T-cell (primary cell): ENCODE results near the gene TCEA3. TPM values are rescaled to one million over a fixed set of nuclear protein-coding genes. Genes with fewer than 3 reads are reported as not detected.
A peak's percentile ranks its signal among the peaks of the same experiment; 100 is the strongest.

Experiments
- ATAC-seq, 4 experiments: fragments of 200-7000 bp in 3 of 4; fragments of 150-1000 bp in 1 of 4; cut with Tn5 transposase; replicated peaks in 1 of 4; 1 replicate in 3 of 4; 2 replicates in 1 of 4; pipeline ENCODE4 v1.10.0; 2021; ENCODE audit warnings: moderate library complexity in 3 of 4, mild to moderate bottlenecking in 2 of 4, moderate number of reproducible peaks in 1 of 4
- CTCF ChIA-PET, 2 donors: fragments of 300-600 bp; sonication (Branson Sonifier 250); formaldehyde crosslinking; loops; one replicate each; lab custom pipeline; 2022; ENCODE audit warnings: antibody characterized with exemption in 2 of 2; lab: Charles Lee
- POLR2A ChIA-PET, 2 donors: fragments of 300-600 bp; sonication (Branson Sonifier 250); formaldehyde crosslinking; loops; one replicate each; lab custom pipeline; 2022; ENCODE audit warnings: antibody characterized with exemption in 2 of 2; lab: Charles Lee
- DNase-seq, 35 experiments: peaks; one replicate each; pipeline versions ENCODE4 v3.0.0 to v3.0.0-alpha.2; 2013 to 2023
- H3K27ac ChIP-seq: one replicate; pipeline ENCODE4 v1.5.1; 2013; ENCODE audit warnings: low read length
- H3K27me3 ChIP-seq, 2 experiments: replicated peaks in 1 of 2; 1 replicate in 1 of 2; 2 replicates in 1 of 2; pipeline versions ENCODE4 v1.6.1 to v1.7.0; 2013; ENCODE audit warnings: low read length in 1 of 2, mixed read lengths in 1 of 2; ENCODE audit not compliant: control insufficient read depth in 2 of 2, insufficient read depth in 2 of 2; ENCODE audit errors: extremely low read depth in 1 of 2
- H3K36me3 ChIP-seq, 2 donors: 1 replicate in 1 of 2; 2 replicates in 1 of 2; pipeline versions ENCODE4 v1.6.1 to v1.7.0; 2013; ENCODE audit warnings: low read length in 1 of 2; ENCODE audit not compliant: control insufficient read depth in 2 of 2, insufficient read depth in 1 of 2; ENCODE audit errors: extremely low read depth in 1 of 2
- H3K4me1 ChIP-seq, 2 experiments: 1 replicate in 1 of 2; 2 replicates in 1 of 2; pipeline versions ENCODE4 v1.6.1 to v1.7.0; 2013; ENCODE audit warnings: low read length in 2 of 2, mixed read lengths in 1 of 2; ENCODE audit not compliant: insufficient read depth in 2 of 2, control insufficient read depth in 1 of 2; ENCODE audit errors: extremely low read depth in 1 of 2
- H3K4me3 ChIP-seq, 2 donors: 1 replicate in 1 of 2; 2 replicates in 1 of 2; pipeline versions ENCODE4 v1.5.1 to v1.7.0; 2013; ENCODE audit warnings: mild to moderate bottlenecking in 2 of 2, low read length in 1 of 2, moderate library complexity in 1 of 2; ENCODE audit not compliant: control insufficient read depth in 1 of 2; ENCODE audit errors: extremely low read depth in 1 of 2
- H3K9me3 ChIP-seq: 2 replicates; pipeline ENCODE4 v1.7.0; 2013
- H3K27ac Mint-ChIP-seq, 2 donors: one replicate each; pipeline ENCODE4 v1.8.0; 2020 to 2021; ENCODE audit warnings: mild to moderate bottlenecking in 2 of 2, mixed read lengths in 2 of 2
- H3K27me3 Mint-ChIP-seq, 2 donors: one replicate each; pipeline ENCODE4 v1.8.0; 2021 to 2022; ENCODE audit warnings: mixed read lengths in 2 of 2
- H3K36me3 Mint-ChIP-seq: one replicate; pipeline ENCODE4 v1.8.0; 2021; ENCODE audit warnings: mixed read lengths
- H3K4me1 Mint-ChIP-seq, 3 donors: one replicate each; pipeline ENCODE4 v1.8.0; 2020 to 2022; ENCODE audit warnings: mixed read lengths in 3 of 3, mild to moderate bottlenecking in 1 of 3
- H3K4me3 Mint-ChIP-seq, 3 donors: one replicate each; pipeline ENCODE4 v1.8.0; 2020 to 2022; ENCODE audit warnings: mild to moderate bottlenecking in 3 of 3, mixed read lengths in 3 of 3, moderate library complexity in 3 of 3
- H3K9me3 Mint-ChIP-seq, 3 donors: one replicate each; pipeline ENCODE4 v1.8.0; 2020 to 2022; ENCODE audit warnings: mixed read lengths in 3 of 3
- WGBS: methylation state at CpG from one replicate; pipeline ENCODE4 v1.1.5; 2013; ENCODE audit warnings: missing lambda C conversion rate; ENCODE audit not compliant: insufficient coverage; 5-methylcytosine and 5-hydroxymethylcytosine counted together
- total RNA-seq, 35 experiments: library from RNA in 6 of 35; stranded (reverse) in 6 of 35; fragments of 120-200 nt in 1 of 35; gene quantifications; one replicate each; pipeline versions ENCODE4 v1.2.1 to v1.2.4 and lab custom pipeline; 2013 to 2026

The TCEA3 gene
- total RNA-seq, 5 donors from 2014 or later (not counting 1 experiment from before 2014, with no cell fraction given): 16.1 to 39.9 (median 32.4) TPM

GRCh38 chr1:23344111-23344986, 80.2 kb downstream of the TCEA3 start, which contains the start of gene HNRNPR:
TSS of gene HNRNPR (minus strand) at chr1:23344284. CDS start at chr1:23341008, 3,276 bp downstream.
- ChIA-PET POLR2A (interaction anchor here (0.5 to 1.4 kb wide), 10 partner anchors 21 to 1477 kb away, joined by 3 to 10 read pairs (median 7); partner anchors contain the start of genes GALE (in 1 of the 2) and ZNF436 (in 1 of the 2)), CTCF (interaction anchor here (0.6 to 1.7 kb wide), 6 partner anchors 22 to 1304 kb away, joined by 3 to 17 read pairs (median 3); partner anchors contain the start of gene PNRC2 (in 1 of the 2))
- Mint-ChIP-seq H3K4me1 (peaks cover 42 to 47% (median 43%) of the 10 kb centered on the region in 3 donors), H3K4me3 (peak within 1 kb of the TSS; percentile 93 to 100 (median 97)), H3K27ac (peak within 1 kb of the TSS; percentile 89 to 93), H3K9me3 (no peaks in the 10 kb centered on the region), H3K36me3 (peaks cover 4% of the 10 kb centered on the region), H3K27me3 (no peaks in the 10 kb centered on the region)
- Histone ChIP-seq H3K4me3 (peak within 1 kb of the TSS; percentile 83 to 85), H3K27ac (peak within 1 kb of the TSS; percentile 65), H3K27me3 (no peaks in the 10 kb centered on the region), H3K9me3 (no peaks in the 10 kb centered on the region), H3K36me3 (no peaks in the 10 kb centered on the region), H3K4me1 (peaks cover 11 to 38% of the 10 kb centered on the region in 2 experiments)
- WGBS: under 1% methylated on average over 79 of the region's 87 CpGs
- ATAC-seq (peak; percentile 97 to 98 (median 98)), DNase-seq (peak; percentile 96 to 100 (median 99))

- Histone ChIP-seq H3K27me3 (no peaks in the 10 kb centered on the region), H3K4me3 (peak overlapping the region; percentile 83 to 85), H3K27ac (peak overlapping the region; percentile 65), H3K36me3 (peaks cover 0 to 2% of the 10 kb centered on the region in 2 donors), H3K4me1 (peaks cover 11 to 46% of the 10 kb centered on the region in 2 experiments), H3K9me3 (no peaks in the 10 kb centered on the region)
- peak in 3 of 4 experiments; percentile 13 to 21 (median 18) for ATAC-seq
- ChIA-PET CTCF (interaction anchor here (0.6 to 1.7 kb wide), 3 partner anchors 22 to 211 kb away, joined by 3 to 17 read pairs (median 14); no protein-coding TSS in a partner anchor), POLR2A (interaction anchor here in 1 of 2 donors (1.2 kb wide), 1 partner anchor 25 kb away, joined by 9 read pairs; the partner anchor contains the start of gene ZNF436)
- H3K9me3 Mint-ChIP-seq: no peaks in the 10 kb centered on the region
- H3K4me3 Mint-ChIP-seq: peak overlapping the region; percentile 87 to 97 (median 93)
- H3K36me3 Mint-ChIP-seq: peaks cover 8% of the 10 kb centered on the region
- H3K4me1 Mint-ChIP-seq: peaks cover 50 to 56% (median 52%) of the 10 kb centered on the region in 3 donors
- peak in 10 of 35 experiments; percentile 1 to 43 (median 16) for DNase-seq
- no peaks in the 10 kb centered on the region for H3K27me3 Mint-ChIP-seq
- H3K27ac Mint-ChIP-seq: peak overlapping the region; percentile 83 to 89
- WGBS: under 1% methylated on average over 32 of the region's 66 CpGs
Measured at GRCh38 chr1:23343221-23344110, 81.1 kb downstream of the TCEA3 start.

GRCh38 chr1:23341931-23342692, 82.4 kb downstream of the TCEA3 start:
- Histone ChIP-seq H3K27ac (peak overlapping the region; percentile 9), H3K27me3 (no peaks in the 10 kb centered on the region), H3K4me3 (peak overlapping the region; percentile 27 to 83), H3K9me3 (no peaks in the 10 kb centered on the region), H3K36me3 (peaks cover 0 to 9% of the 10 kb centered on the region in 2 donors), H3K4me1 (peaks cover 17 to 46% of the 10 kb centered on the region in 2 experiments)
- no peaks in the 10 kb centered on the region for H3K27me3 Mint-ChIP-seq
- ChIA-PET CTCF (interaction anchor here in 1 of 2 donors (0.6 kb wide), 1 partner anchor 158 kb away, joined by 3 read pairs; no protein-coding TSS in a partner anchor), POLR2A (interaction anchor here (0.5 to 0.7 kb wide), 2 partner anchors 25 to 1301 kb away, joined by 3 read pairs; partner anchors contain the start of gene SRRM1 (in 1 of the 2))
- DNase-seq (no peak), ATAC-seq (no peak)
- no peaks in the 10 kb centered on the region for H3K9me3 Mint-ChIP-seq
- no CpG with 5 or more reads among the region's 10 CpGs for WGBS
- H3K4me1 Mint-ChIP-seq: peaks cover 61 to 67% (median 64%) of the 10 kb centered on the region in 3 donors
- peak overlapping the region; percentile 87 to 97 (median 93) for H3K4me3 Mint-ChIP-seq
- peaks cover 15% of the 10 kb centered on the region for H3K36me3 Mint-ChIP-seq
- H3K27ac Mint-ChIP-seq: peak overlapping the region; percentile 81 to 89

DNA sequence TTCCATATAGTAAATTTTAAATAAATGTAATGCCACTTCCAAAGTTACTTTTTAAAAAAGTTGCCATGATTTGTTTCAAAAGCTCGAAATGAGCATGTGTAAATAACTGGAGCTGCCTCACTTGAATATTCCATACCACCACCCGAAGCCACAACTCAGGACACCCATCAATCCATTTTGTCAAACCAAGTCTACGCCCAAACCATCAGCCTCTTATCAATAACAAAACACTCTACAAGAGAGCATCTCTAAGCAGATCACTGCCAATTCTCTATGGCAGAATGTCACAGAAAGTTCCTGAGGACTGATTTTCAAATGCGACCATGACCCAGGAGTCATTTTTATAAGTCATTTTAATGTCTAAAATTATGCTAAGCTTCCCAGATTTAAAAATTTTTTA, 84.9 kb downstream of the TCEA3 start:
- Mint-ChIP-seq H3K27me3 (no peaks in the 10 kb centered on the region), H3K27ac (peak overlapping the region; percentile 30 to 51), H3K36me3 (peaks cover 24% of the 10 kb centered on the region), H3K4me1 (peaks cover 58 to 66% (median 61%) of the 10 kb centered on the region in 3 donors), H3K9me3 (no peaks in the 10 kb centered on the region), H3K4me3 (peak overlapping the region; percentile 15 to 97 (median 49))
- no peak overlapping the region for H3K27ac ChIP-seq
- POLR2A ChIA-PET: interaction anchor here (0.6 to 0.9 kb wide), 3 partner anchors 20 to 58 kb away, joined by 3 to 4 read pairs (median 3); no protein-coding TSS in a partner anchor
- H3K9me3 ChIP-seq: no peaks in the 10 kb centered on the region
- peaks cover 10 to 43% of the 10 kb centered on the region in 2 experiments for H3K4me1 ChIP-seq
- peaks cover 0 to 23% of the 10 kb centered on the region in 2 donors for H3K36me3 ChIP-seq
- H3K27me3 ChIP-seq: no peaks in the 10 kb centered on the region
- ATAC-seq (no peak), DNase-seq (no peak)
- WGBS: 78% methylated on average over 3 of the region's 4 CpGs
- CTCF ChIA-PET: interaction anchor here in 1 of 2 donors (1.5 to 1.8 kb wide), 2 partner anchors 10 to 20 kb away, joined by 4 to 7 read pairs; no protein-coding TSS in a partner anchor
- no peak overlapping the region for H3K4me3 ChIP-seq

GRCh38 chr1:23337869-23338268, 86.7 kb downstream of the TCEA3 start:
- Mint-ChIP-seq H3K27ac (peak overlapping the region in 1 of 2 donors; percentile 45), H3K36me3 (peaks cover 37% of the 10 kb centered on the region), H3K9me3 (no peaks in the 10 kb centered on the region), H3K27me3 (no peaks in the 10 kb centered on the region), H3K4me3 (no peak overlapping the region), H3K4me1 (peaks cover 55 to 69% (median 58%) of the 10 kb centered on the region in 3 donors)
- Histone ChIP-seq H3K27ac (no peak overlapping the region), H3K4me1 (peaks cover 9 to 39% of the 10 kb centered on the region in 2 experiments), H3K27me3 (no peaks in the 10 kb centered on the region), H3K9me3 (no peaks in the 10 kb centered on the region), H3K36me3 (peaks cover 0 to 36% of the 10 kb centered on the region in 2 donors), H3K4me3 (no peak overlapping the region)
- ATAC-seq: no peak
- ChIA-PET POLR2A (interaction anchor here in 1 of 2 donors (0.6 to 1.1 kb wide), 3 partner anchors 10 to 30 kb away, joined by 4 to 10 read pairs (median 4); no protein-coding TSS in a partner anchor), CTCF (interaction anchor here in 1 of 2 donors (0.6 kb wide), 1 partner anchor 1310 kb away, joined by 3 read pairs; no protein-coding TSS in a partner anchor)
- WGBS: no CpG with 5 or more reads among the region's 2 CpGs
- no peak for DNase-seq
